ENCODE measurements around the gene TPSB2. TPM values are rescaled to one million over a fixed set of nuclear protein-coding genes. Genes with fewer than 3 reads are reported as not detected.
"Not testable (repeated sequence)": the region's sequence is repeated elsewhere in the genome, so short reads cannot be mapped to it uniquely, and the experiment has no call there.

Gene TPSB2
- total RNA-seq, 1 experiment from 2014 or later = not detected

DNA sequence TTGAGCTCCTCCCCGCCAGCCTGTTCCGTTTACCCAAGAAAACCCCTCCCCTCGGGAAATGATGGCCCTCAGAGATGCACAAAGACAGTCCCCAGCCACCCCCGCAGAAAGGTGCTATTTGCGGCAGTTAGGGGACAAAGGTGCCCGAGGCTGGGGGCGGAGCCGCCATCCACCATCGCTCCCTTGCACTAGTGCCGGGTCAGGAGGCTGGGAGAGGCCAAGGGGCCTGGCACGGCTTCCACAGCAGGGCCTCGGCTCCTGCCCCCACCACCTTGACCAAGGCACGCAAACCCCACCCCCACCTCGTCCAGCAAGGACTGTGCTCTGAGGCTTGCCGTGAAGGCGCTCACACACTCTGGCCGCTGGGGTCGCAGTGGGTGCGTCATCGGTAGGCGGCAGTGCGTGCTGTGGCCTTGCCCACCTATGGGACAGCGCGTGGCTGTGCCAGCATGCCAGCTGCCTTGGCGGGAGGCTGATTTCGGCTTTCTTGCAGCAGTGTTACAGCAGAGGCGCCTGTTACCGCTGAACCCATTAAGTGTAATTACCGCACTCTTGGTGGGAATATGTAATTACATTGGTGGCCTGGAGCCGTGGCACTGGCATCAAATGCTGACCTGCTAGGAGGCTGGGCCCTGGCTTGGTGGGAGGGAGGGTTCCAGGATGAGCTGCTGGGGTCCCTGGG lies 36.7 kb downstream of the TPSB2 start:
- in situ Hi-C loops (cut with HindIII; ENCODE audit: low sequenced_read_pairs) = no loop called here
- DNase-seq (ENCODE audit: low spot score) = no peak

DNA sequence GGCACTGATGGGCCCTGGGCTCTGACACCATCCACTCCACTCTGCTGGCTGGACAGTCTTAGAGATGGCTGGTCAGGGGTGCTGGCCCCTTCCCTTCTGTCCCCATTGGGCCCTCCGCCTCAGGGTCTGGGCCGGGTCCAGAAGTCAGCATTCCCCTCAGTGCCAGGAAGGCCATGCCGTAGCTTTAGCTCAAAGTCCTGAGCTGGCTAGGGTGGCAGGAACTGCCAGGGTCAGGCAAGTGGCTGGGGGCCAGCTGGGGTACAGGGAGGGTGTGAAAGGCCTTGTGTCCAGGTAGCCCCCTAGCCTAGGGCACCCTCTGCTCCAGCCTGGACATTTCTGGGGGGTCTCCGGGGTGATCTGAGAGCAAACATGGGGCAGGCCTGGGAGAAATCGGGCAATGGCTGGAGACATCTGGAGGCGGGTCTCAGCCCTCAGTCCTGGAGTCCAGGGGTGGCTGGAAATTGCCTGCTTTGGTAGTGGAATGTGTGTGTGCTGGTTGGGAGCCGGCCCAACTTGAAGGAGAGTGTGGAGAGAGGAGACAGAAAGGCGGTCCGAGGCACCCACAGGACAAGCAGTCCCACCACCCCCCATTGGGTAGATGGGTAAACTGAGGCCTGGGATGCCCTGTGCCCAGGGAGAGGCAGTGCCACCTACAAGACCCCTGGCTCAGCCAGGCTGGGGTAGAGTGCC lies 37.5 kb downstream of the TPSB2 start:
- no peak for DNase-seq (ENCODE audit: low spot score)
- in situ Hi-C loops (cut with HindIII; ENCODE audit: low sequenced_read_pairs) = no loop called here

DNA sequence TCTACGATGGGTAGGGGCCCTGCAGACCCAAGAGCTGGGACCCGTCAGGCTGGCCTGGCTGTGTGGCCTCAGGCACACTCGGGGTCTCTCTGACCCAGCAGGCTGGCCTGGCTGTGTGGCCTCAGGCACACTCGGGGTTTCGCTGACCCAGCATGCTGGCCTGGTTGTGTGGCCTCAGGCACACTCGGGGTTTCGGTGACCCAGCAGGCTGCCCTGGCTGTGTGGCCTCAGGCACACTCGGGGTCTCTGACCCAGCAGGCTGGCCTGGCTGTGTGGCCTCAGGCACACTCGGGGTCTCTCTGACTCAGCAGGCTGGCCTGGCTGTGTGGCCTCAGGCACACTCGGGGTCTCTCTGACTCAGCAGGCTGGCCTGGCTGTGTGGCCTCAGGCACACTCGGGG lies 39.2 kb downstream of the TPSB2 start:
- DNase-seq (ENCODE audit: low spot score); in situ Hi-C loops (cut with HindIII; ENCODE audit: low sequenced_read_pairs): not testable (repeated sequence)

DNA sequence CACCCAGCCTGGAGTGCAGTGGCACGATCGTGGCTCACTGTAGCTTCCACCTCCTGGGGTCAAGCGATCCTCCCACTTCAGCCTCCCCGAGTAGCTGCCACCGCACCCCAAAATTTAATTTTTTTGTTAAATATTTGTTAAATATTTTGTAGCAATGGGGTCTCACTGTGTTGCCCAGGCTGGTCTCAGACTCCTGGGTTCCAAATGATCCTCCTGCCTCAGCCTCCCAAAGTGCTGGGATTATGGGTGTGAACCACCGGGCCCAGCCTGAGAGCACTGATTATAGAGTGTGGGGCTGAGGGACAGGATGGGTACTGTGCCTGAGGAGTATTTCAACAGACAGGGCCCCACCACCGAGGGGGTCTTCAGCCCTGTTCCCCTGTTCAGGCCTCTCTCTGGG lies 40.5 kb downstream of the TPSB2 start:
- in situ Hi-C loops (cut with HindIII; ENCODE audit: low sequenced_read_pairs) = no loop called here
- DNase-seq (ENCODE audit: low spot score) = no peak

DNA sequence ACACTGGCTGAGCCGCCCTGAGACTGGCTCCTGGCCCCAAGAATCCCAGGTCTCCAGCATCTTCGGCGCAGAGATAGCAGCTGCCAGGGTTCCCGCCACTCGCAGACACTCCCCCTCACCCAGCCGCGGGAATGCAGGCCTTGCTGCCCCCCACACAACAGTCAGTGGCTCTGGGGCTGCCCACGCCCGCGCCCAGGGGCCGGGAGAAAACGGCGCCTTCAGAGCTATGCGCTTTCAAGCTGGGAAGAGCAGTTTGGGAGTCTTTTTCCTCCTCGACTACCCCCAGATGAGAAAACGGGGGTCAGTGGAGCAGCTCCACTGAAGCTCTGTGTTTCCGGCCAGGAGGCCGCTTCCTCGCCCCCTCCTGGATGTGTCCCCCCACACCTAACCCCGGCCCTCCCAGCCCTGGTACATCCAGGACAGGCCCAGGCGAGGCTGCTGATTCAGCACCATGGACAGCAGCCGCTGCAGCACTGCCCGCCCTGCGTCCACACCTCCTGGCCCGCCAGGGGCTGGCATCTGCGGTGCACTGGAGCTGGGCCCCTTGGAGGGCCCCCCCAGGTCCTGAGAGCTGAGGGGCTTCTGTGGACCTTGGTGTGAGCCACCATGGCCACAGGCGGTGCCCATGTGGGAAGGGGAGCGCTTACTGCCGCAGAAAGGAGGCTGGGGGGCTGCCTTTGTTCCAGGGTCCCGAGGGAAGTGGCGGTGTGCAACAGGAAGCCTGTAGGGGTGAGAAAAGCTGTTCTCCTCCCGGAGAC lies 41.4 kb downstream of the TPSB2 start:
- DNase-seq (ENCODE audit: low spot score) = no peak
- in situ Hi-C loops (cut with HindIII; ENCODE audit: low sequenced_read_pairs) = no loop called here

DNA sequence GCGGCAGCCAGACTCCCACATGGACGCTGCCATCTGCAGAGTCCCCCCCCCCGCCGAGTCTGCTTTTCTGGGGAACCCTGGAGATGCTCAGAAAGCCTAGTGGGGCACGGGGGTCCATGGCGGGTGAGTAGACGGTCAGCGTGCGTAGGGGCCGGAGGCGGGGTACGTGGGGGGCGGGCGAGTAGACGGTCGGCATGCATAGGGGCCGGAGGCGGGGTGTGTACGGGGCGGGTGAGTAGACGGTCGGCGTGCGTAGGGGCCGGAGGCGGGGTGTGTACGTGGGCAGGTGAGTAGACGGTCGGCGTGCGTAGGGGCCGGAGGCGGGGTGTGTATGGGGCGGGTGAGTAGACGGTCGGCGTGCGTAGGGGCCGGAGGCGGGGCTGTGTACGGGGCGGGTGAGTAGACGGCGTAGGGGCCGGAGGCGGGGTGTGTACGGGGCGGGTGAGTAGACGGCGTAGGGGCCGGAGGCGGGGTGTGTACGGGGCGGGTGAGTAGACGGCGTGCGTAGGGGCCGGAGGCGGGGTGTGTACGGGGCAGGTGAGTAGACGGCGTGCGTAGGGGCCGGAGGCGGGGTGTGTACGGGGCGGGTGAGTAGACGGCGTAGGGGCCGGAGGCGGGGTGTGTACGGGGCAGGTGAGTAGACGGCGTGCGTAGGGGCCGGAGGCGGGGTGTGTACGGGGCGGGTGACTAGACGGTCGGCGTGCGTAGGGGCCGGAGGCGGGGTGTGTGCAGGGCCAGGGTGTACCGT lies 44.4 kb downstream of the TPSB2 start:
- in situ Hi-C loops (cut with HindIII; ENCODE audit: low sequenced_read_pairs); DNase-seq (ENCODE audit: low spot score): not testable (repeated sequence)

DNA sequence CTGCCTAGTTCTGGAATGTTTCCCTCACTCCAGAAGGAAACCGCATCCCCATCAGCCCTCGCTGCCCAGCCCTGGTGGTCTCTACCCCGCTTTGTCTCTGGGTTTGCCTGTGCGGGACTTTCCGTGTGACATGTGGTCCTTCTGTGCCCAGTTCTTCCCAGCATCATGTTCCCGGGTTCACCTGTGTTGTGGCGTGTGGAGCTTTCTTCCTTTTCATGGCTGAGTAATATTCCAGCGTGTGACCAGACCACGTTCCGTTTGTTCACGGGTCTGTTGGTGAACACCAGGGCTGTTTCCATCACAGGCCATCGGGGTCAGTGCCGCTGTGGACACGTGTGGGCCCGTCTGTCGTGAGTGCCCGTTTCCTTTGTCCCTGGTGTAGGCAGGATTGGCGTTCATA lies 45.0 kb downstream of the TPSB2 start:
- in situ Hi-C loops (cut with HindIII; ENCODE audit: low sequenced_read_pairs) = loop anchor here (5.0 kb wide), 1 partner anchor 73 kb away; no protein-coding TSS in a partner anchor

DNA sequence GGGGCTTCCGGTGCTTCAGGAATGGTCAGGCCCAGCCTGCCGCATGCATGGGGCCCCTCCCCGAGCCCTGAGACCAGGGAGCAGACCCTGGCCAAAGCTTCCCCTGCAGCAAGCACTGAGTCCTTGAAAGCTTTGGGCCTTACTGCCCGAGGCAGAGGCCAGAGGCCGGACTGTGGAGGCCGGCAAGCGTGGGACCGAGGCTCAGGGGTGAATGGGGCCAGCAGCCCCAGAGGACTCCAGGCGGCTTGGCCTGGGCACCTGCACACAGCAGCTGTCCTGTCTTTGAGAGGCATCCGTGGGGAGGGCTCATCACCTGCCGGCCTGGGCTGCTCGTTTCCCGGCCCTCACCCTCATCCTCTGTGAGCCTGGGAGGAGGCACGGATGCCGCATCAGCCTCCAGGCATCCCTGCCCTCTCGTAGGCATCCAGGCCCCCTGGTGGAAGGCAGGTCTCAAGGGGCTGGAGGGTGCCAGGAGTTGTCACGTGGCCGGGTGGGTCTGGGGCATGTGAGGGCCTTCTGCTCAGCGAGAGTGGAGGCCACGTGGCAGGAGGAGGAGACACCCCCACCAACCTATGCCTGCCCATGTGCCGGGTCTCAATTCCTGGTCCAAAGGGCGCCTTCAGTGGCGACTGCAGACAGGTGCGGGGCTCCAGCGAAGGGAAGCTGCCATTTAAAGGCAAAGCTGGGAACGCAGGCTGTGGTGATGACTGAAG lies 45.7 kb downstream of the TPSB2 start:
- no peak for DNase-seq (ENCODE audit: low spot score)
- in situ Hi-C loops (cut with HindIII; ENCODE audit: low sequenced_read_pairs) = loop anchor here (5.0 kb wide), 1 partner anchor 72 kb away; no protein-coding TSS in a partner anchor

More for the DNA sequence above, 45.0 kb downstream of the TPSB2 start:
- DNase-seq (ENCODE audit: low spot score) = no peak

DNA sequence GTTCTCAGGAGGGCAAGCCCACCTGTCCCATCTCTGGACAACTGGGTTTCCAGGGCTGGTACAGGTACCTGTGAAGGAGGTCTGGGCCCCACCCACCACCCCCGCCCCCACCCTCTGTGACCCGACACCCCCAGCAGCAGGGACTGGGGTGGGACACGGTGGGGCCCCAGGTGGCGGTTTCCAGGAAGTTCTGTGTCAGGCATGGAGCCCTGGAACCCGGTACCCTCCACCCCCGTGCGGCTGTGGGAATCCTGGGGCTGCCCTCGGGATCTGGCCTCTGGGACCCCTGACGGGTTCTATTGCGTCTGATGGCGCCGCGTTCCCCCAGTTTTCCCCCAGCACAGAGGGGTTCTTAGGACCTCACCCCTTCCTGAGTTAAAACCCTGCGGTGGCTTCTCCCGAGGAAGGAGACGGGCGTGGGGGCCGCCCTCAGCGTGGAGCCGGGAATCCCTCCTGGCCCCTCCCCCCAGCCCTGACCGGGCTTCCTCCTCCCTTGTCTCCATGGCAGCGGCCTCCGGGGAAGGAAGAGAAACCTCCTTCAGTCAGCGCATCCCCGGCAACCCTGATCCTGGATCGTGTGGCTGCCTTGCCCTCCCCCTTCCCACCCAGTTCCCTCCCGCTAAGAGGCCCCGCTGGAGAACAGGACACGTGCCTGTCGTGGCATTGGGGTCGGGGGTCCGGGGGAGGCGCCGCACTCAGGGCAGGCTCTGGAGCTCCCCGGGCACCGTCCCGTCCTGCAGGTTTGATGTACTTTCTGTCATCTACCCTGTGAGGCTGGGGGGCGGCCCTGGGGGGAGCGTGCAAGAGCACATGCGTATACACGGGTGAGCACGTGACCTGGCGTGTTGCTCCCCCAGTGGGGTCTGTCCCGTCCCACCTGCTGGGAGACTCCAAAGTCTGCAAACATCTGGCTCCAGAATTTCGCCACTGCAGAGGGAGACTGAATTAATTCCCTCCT lies 46.8 kb downstream of the TPSB2 start:
- DNase-seq (ENCODE audit: low spot score) = peak; percentile 35

DNA sequence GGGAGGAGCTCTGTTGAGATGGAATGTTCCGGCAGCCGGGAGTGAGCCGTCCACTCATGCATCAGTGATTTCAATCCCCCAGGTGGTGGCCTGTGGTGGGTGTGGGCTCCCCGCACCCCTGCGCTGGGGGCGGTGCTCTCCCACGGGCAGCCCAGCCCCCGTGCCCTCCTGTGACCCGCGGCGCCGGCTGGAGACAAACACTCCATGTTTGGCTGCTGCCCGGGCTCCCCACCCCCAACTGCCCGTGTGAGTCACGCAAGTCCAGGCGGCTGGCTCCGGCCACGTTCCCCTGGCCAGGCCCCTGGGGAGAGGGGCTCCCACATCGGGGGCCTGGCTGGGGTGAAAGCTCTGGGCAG lies 47.7 kb downstream of the TPSB2 start:
- no peak for DNase-seq (ENCODE audit: low spot score)
- in situ Hi-C loops (cut with HindIII; ENCODE audit: low sequenced_read_pairs) = loop anchor here (5.0 kb wide), 1 partner anchor 70 kb away; no protein-coding TSS in a partner anchor

More for the DNA sequence above, 46.8 kb downstream of the TPSB2 start:
- in situ Hi-C loops (cut with HindIII; ENCODE audit: low sequenced_read_pairs) = loop anchor here (5.0 kb wide), 1 partner anchor 71 kb away; no protein-coding TSS in a partner anchor

DNA sequence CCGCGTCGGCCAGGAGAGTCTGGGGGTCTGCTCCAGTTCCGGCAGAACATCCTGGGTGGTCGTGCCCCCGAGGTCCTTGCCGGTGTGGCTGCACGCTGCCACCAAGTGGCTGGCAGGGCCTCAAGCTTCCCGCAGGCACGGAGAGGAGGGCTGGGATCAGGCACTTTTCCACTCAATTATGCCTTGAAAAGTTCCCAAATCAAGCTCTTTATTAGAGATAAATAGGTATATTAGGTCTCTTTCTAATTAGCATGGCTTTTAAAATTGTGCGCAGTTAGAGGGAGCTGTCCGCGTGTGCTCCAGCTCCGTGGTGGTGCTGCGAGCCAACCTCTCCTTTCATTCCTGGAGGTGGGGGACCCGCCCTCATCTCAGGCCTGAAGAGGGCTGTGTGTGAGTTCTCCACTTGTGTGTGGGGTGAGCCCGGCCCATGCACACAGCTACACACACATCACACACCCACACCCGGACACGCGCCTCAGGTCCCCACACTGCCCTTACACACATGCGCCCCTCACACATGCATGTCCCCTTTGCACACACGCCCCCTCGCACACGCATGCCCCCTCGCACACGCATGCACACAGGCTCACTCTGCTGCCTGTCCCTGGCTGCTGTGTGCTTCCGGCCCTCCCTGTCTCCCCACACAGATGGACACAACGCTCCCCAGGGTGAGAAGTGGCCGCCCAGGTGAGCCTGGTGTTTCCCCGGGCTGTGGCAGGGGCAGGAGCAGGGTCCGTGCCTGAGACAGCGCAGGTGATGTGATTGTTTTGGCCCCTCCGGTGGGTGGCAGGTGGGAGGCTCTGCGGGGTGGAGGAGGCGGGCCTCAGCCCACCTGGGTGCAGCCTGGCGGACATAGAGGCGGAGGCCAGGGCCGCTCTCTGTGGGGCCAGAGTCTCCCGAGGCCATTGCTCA lies 48.3 kb downstream of the TPSB2 start:
- in situ Hi-C loops (cut with HindIII; ENCODE audit: low sequenced_read_pairs) = loop anchor here (5.0 kb wide), 1 partner anchor 69 kb away; no protein-coding TSS in a partner anchor
- DNase-seq (ENCODE audit: low spot score) = no peak

DNA sequence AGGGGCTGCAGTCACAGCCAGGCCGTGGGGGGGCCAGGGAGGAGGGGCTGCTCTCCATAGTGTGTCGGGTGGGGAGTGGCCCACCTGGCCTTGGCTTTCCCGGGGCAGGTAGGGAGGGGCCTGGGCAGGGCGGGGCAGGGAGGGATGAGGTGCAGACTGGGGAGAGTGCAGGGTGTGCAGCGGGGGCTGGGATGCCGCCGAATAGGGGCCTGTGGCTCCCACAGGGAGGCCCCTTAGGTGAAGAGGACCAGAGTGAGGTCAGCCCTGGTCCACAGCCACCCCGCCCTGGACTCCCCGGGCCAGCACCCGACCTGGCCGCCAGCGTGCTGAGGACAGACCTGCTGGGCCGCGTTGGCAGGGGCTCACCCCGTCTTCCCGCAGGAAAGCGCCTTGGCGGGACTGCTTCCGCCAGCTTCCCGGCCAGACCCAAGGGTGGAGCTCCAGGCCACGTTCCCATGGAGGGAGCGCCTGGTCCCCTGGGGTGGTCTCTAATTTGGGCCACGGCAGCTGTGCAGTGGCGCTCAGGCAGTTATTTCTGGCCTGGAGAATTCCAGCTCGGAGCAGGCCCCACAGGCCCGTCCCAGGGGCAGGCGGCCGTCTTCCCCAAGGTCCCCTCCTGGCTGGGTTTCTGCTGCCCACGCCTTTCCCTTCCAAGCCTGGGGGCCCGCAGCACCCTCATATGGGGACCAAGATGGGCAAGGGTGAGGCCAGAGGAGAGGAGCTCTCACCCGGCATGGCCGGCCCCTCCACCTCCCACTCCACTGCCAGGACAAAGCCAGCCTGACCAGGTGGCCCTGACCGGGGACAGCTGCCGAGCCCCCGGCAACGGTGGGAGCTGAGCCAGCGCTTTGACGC lies 49.2 kb downstream of the TPSB2 start:
- in situ Hi-C loops (cut with HindIII; ENCODE audit: low sequenced_read_pairs) = loop anchor here (5.0 kb wide), 1 partner anchor 68 kb away; no protein-coding TSS in a partner anchor
- no peak for DNase-seq (ENCODE audit: low spot score)
